Colonic mucosa (tissue), 4 donors: ENCODE data around the gene PNPLA5. TPM values are rescaled to one million over a fixed set of nuclear protein-coding genes. Genes with fewer than 3 reads are reported as not detected.

Source experiments
- DNase-seq: peaks from one replicate; pipeline ENCODE4 v3.0.0-alpha.2; 2020
- H3K27ac ChIP-seq: fragments of 200-600 bp; one replicate; pipeline ENCODE4 v1.8.0; 2021
- H3K27me3 ChIP-seq: fragments of 200-600 bp; one replicate; pipeline ENCODE4 v1.8.0; 2021
- H3K36me3 ChIP-seq: fragments of 200-600 bp; one replicate; pipeline ENCODE4 v1.8.0; 2021
- H3K4me1 ChIP-seq: fragments of 200-600 bp; one replicate; pipeline ENCODE4 v1.8.0; 2021; ENCODE audit warnings: mild to moderate bottlenecking
- H3K4me3 ChIP-seq: fragments of 200-600 bp; one replicate; pipeline ENCODE4 v1.8.0; 2021
- H3K9ac ChIP-seq, 2 donors: one replicate each; pipeline ENCODE4 v1.7.0; 2013; ENCODE audit warnings: control low read depth in 2 of 2, low read depth in 2 of 2, low read length in 2 of 2
- H3K9me3 ChIP-seq: fragments of 200-600 bp; one replicate; pipeline ENCODE4 v1.8.0; 2021
- intact Hi-C: fragments of 100-400 bp; cut with DNase I; formaldehyde crosslinking; loops from one replicate; pipeline ENCODE4 v1.14.1; 2022
- total RNA-seq, 2 donors: library from RNA; stranded (reverse); fragmentation: NEBNext Ultra II Directional in 1 of 2; extraction: Animal tissue kit (Norgen Biotek cat#: 25700) in 1 of 2; gene quantifications; one replicate each; pipeline ENCODE4 v1.2.1, GENCODE V29; 2021
- TF ChIP-seq, protein P1 (sequence below): fragments of 200-600 bp; IDR thresholded peaks from one replicate; pipeline ENCODE4 v1.8.0; 2022; ENCODE audit warnings: antibody characterized with exemption, mild to moderate bottlenecking
- donor health status: healthy.
- donor health status: DM: no; HTN: no; CAD: no.
- donor health status: DM: no; HTN: no; CAD: no.

Gene PNPLA5
- total RNA-seq, 2 donors from 2014 or later: not detected

- DNase-seq: no peak
- no peak overlapping the region for H3K9ac ChIP-seq
- H3K9me3 ChIP-seq: no peaks in the 10 kb centered on the region
- H3K4me1 ChIP-seq: no peaks in the 10 kb centered on the region
- H3K27me3 ChIP-seq: no peaks in the 10 kb centered on the region
- no peak overlapping the region for H3K27ac ChIP-seq
- H3K36me3 ChIP-seq: no peaks in the 10 kb centered on the region
- TF ChIP-seq, protein P1, sequence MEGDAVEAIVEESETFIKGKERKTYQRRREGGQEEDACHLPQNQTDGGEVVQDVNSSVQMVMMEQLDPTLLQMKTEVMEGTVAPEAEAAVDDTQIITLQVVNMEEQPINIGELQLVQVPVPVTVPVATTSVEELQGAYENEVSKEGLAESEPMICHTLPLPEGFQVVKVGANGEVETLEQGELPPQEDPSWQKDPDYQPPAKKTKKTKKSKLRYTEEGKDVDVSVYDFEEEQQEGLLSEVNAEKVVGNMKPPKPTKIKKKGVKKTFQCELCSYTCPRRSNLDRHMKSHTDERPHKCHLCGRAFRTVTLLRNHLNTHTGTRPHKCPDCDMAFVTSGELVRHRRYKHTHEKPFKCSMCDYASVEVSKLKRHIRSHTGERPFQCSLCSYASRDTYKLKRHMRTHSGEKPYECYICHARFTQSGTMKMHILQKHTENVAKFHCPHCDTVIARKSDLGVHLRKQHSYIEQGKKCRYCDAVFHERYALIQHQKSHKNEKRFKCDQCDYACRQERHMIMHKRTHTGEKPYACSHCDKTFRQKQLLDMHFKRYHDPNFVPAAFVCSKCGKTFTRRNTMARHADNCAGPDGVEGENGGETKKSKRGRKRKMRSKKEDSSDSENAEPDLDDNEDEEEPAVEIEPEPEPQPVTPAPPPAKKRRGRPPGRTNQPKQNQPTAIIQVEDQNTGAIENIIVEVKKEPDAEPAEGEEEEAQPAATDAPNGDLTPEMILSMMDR: no peak
- intact Hi-C loops: no loop called here
- no peak overlapping the region for H3K4me3 ChIP-seq
Observed at GRCh38 chr22:43831561-43832392, 60.0 kb downstream of the PNPLA5 start.

DNA sequence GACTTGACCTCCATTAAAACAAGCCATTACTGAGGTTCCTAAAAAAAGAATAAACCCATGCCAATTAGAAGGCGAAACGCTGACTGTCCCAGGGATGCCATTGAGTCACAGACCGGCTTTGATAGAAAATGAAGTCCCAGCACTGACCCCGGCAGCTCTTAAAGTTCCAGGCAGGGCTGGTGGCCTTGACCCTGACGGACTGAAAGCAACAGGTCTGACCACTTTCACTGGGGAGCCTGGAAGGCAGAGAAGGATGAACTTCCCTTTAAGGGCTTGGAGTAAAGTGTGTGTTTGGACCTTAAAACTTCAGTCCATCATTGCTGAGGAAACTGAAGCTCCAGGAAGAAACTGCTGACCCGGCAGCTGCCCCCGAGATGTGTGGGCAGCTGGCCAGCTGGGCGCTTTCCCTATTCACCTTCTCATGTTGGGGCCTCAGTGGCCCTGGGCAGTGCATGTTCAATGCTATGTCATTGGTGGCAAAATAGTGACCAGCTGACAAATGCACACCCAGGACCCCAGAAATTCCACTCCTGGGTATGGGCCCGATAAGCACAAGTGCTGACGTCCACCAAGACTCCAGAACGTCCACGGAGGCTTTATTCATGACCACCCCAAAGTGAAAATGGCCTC lies 60.8 kb downstream of the PNPLA5 start:
- Histone ChIP-seq H3K4me3 (no peak overlapping the region), H3K9ac (no peak overlapping the region), H3K36me3 (no peaks in the 10 kb centered on the region), H3K27ac (no peak overlapping the region), H3K4me1 (no peaks in the 10 kb centered on the region), H3K9me3 (no peaks in the 10 kb centered on the region), H3K27me3 (no peaks in the 10 kb centered on the region)
- no peak for DNase-seq
- TF ChIP-seq, protein P1: no peak
- intact Hi-C loops: no loop called here

- TF ChIP-seq, protein P1: no peak
- Histone ChIP-seq H3K4me1 (no peaks in the 10 kb centered on the region), H3K4me3 (no peak overlapping the region), H3K36me3 (no peaks in the 10 kb centered on the region), H3K27ac (no peak overlapping the region), H3K27me3 (no peaks in the 10 kb centered on the region), H3K9me3 (no peaks in the 10 kb centered on the region), H3K9ac (no peak overlapping the region)
- intact Hi-C loops: loop anchor here (5.0 to 10.0 kb wide), 2 partner anchors 115 to 443 kb away; no protein-coding TSS in a partner anchor
- no peak for DNase-seq
Observed at GRCh38 chr22:43829904-43830851, 61.6 kb downstream of the PNPLA5 start.

Other genes with a start within 250 kb of the PNPLA5 start
- gene EFCAB6, start 79.7 kb downstream of the PNPLA5 start, total RNA-seq: under 1 TPM; 0.35 to 0.80 TPM
- under 1 TPM; 0.10 to 0.82 TPM for gene SULT4A1, start 29.5 kb downstream of the PNPLA5 start, total RNA-seq
- gene PNPLA3, start 31.8 kb upstream of the PNPLA5 start, total RNA-seq: 1 to 10 TPM in 1 of 2 donors, under 1 TPM in 1; 0.15 to 1.6 TPM
- 10 to 100 TPM; 40.7 to 49.5 TPM for gene SAMM50, start 63.4 kb upstream of the PNPLA5 start, total RNA-seq
- gene PARVB, start 132.3 kb upstream of the PNPLA5 start, total RNA-seq: 10 to 100 TPM in 1 of 2 donors, 1 to 10 TPM in 1; 4.5 to 11.4 TPM